SK-N-SH (cell line): ENCODE measurements around the gene C8B.

Experiments used
- CTCF ChIP-seq: fragments of 200-600 bp; sonication (generic); IDR thresholded peaks from 2 replicates; pipeline ENCODE4 v1.6.1; 2017; ENCODE audit warnings: antibody characterized with exemption, mild to moderate bottlenecking, moderate library complexity
- EP300 ChIP-seq, 2 experiments: IDR thresholded peaks; 2 replicates each; pipeline versions ENCODE4 v1.4.0 to v1.6.1; 2012; ENCODE audit warnings: borderline replicate concordance in 1 of 2, low read depth in 1 of 2, low read length in 1 of 2
- EZH2phosphoT487 ChIP-seq: fragments of 200-600 bp; sonication (generic); IDR thresholded peaks from 2 replicates; pipeline ENCODE4 v1.6.1; 2017; ENCODE audit warnings: low read depth, mixed run types, mild to moderate bottlenecking, antibody characterized with exemption, moderate library complexity, borderline replicate concordance
- POLR2AphosphoS5 ChIP-seq: IDR thresholded peaks from 2 replicates; pipeline ENCODE4 v1.6.1; 2012; ENCODE audit warnings: low read depth, low read length
- RFX5 ChIP-seq: IDR thresholded peaks from 2 replicates; pipeline ENCODE4 v1.6.1; 2012; ENCODE audit warnings: mild to moderate bottlenecking, improper control_type of control experiment, low read length
- TAF1 ChIP-seq: IDR thresholded peaks from 2 replicates; pipeline ENCODE4 v1.6.1; 2012; ENCODE audit warnings: low read depth, mild to moderate bottlenecking, low read length, moderate library complexity, borderline replicate concordance
- TF ChIP-seq, protein P1 (sequence below): IDR thresholded peaks from 2 replicates; pipeline ENCODE4 v1.4.0; 2012; ENCODE audit warnings: low read depth, borderline replicate concordance

GRCh38 chr1:56911098-56911938 is 54.5 kb downstream of the C8B start:
- TF ChIP-seq, protein P1, sequence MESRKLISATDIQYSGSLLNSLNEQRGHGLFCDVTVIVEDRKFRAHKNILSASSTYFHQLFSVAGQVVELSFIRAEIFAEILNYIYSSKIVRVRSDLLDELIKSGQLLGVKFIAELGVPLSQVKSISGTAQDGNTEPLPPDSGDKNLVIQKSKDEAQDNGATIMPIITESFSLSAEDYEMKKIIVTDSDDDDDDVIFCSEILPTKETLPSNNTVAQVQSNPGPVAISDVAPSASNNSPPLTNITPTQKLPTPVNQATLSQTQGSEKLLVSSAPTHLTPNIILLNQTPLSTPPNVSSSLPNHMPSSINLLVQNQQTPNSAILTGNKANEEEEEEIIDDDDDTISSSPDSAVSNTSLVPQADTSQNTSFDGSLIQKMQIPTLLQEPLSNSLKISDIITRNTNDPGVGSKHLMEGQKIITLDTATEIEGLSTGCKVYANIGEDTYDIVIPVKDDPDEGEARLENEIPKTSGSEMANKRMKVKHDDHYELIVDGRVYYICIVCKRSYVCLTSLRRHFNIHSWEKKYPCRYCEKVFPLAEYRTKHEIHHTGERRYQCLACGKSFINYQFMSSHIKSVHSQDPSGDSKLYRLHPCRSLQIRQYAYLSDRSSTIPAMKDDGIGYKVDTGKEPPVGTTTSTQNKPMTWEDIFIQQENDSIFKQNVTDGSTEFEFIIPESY: no peak
- TF ChIP-seq CTCF (no peak), RFX5 (no peak), TAF1 (no peak), POLR2AphosphoS5 (no peak), EZH2phosphoT487 (no peak), EP300 (IDR thresholded peaks at IDR 0.05; ENCODE audit: borderline replicate concordance in 1 of 2, low read depth in 1 of 2, low read length in 1 of 2) (no peak)
